DOHH2 (cell line): ENCODE data around the gene XRCC3.

Source experiments
- EZH2phosphoT487 ChIP-seq: fragments of 200-600 bp; sonication (generic); IDR thresholded peaks from 2 replicates; pipeline ENCODE4 v1.6.1; 2017; ENCODE audit warnings: borderline replicate concordance, mild to moderate bottlenecking, antibody characterized with exemption, low read length, moderate library complexity, mixed read lengths
- TF ChIP-seq, protein P1 (sequence below): fragments of 200-600 bp; sonication (generic); IDR thresholded peaks from one replicate; pipeline ENCODE4 v1.5.1; 2014; ENCODE audit warnings: antibody characterized with exemption, mild to moderate bottlenecking, low read depth, low read length; ENCODE audit not compliant: poor library complexity, severe bottlenecking

DNA sequence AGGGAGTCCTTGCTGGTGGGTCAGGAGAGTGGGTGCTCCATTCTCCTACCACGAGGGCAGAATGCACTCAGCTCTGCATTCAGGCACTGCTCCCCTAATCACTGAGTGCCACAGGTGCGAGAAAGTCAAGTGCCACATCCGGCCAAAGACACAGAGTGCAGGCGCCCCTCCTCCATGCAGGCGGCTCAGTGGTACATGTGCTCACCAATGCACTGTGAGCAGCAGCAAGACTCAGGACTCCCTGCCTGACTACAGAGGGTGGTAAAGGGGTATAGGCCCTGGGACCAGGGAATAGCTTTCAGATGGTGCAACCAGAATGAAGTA, 33.2 kb upstream of the XRCC3 start:
- TF ChIP-seq, protein P1, sequence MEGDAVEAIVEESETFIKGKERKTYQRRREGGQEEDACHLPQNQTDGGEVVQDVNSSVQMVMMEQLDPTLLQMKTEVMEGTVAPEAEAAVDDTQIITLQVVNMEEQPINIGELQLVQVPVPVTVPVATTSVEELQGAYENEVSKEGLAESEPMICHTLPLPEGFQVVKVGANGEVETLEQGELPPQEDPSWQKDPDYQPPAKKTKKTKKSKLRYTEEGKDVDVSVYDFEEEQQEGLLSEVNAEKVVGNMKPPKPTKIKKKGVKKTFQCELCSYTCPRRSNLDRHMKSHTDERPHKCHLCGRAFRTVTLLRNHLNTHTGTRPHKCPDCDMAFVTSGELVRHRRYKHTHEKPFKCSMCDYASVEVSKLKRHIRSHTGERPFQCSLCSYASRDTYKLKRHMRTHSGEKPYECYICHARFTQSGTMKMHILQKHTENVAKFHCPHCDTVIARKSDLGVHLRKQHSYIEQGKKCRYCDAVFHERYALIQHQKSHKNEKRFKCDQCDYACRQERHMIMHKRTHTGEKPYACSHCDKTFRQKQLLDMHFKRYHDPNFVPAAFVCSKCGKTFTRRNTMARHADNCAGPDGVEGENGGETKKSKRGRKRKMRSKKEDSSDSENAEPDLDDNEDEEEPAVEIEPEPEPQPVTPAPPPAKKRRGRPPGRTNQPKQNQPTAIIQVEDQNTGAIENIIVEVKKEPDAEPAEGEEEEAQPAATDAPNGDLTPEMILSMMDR: no peak
- TF ChIP-seq EZH2phosphoT487: no peak
